T-helper 1 cell treated with Interleukin-12 subunit alpha and Interleukin-12 subunit beta and Interleukin-4 antibody, amounts not matched to agents 30 μg/mL and 1 μg/mL, for 36 hours (primary cell): Measurements from ENCODE around the gene KLF15.

Experiments
- H3K27ac Mint-ChIP-seq: one replicate; pipeline ENCODE4 v1.8.0; 2021; ENCODE audit warnings: mild to moderate bottlenecking, mixed read lengths
- H3K27me3 Mint-ChIP-seq: one replicate; pipeline ENCODE4 v1.8.0; 2021; ENCODE audit warnings: low read depth, mixed read lengths
- H3K36me3 Mint-ChIP-seq: one replicate; pipeline ENCODE4 v1.8.0; 2021; ENCODE audit warnings: low read depth, mixed read lengths
- H3K4me1 Mint-ChIP-seq: one replicate; pipeline ENCODE4 v1.8.0; 2021; ENCODE audit warnings: low read depth, mixed read lengths
- H3K4me3 Mint-ChIP-seq: one replicate; pipeline ENCODE4 v1.8.0; 2021; ENCODE audit warnings: mild to moderate bottlenecking, moderate library complexity, mixed read lengths
- H3K9me3 Mint-ChIP-seq: one replicate; pipeline ENCODE4 v1.8.0; 2021; ENCODE audit warnings: mixed read lengths

Gene KLF15

DNA sequence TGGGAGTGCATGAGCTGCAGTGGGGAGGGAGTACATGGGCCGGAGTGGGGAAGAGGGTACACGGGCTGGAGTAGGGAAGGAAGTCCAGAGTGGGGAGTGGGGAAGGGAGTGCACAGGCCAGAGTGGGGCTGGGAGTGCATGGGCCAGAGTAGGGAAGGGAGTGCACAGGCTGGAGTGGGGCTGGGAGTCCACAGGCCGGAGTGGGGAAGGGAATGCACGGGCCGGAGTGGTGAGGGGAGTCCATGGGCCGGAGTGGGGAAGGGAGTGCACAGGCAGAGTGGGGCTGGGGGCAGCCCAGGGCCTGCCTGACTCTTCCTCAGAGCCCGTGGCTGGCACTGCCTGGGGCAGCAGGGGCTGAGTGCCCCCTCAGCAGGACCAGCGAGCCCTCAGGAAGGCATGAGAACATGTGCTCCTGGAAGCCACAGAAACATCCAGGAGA is 40.7 kb downstream of the KLF15 start:
- no peaks in the 10 kb centered on the region for H3K36me3 Mint-ChIP-seq
- no peak overlapping the region for H3K4me3 Mint-ChIP-seq
- H3K27me3 Mint-ChIP-seq = no peaks in the 10 kb centered on the region
- no peaks in the 10 kb centered on the region for H3K9me3 Mint-ChIP-seq
- no peak overlapping the region for H3K27ac Mint-ChIP-seq
- H3K4me1 Mint-ChIP-seq = no peaks in the 10 kb centered on the region

DNA sequence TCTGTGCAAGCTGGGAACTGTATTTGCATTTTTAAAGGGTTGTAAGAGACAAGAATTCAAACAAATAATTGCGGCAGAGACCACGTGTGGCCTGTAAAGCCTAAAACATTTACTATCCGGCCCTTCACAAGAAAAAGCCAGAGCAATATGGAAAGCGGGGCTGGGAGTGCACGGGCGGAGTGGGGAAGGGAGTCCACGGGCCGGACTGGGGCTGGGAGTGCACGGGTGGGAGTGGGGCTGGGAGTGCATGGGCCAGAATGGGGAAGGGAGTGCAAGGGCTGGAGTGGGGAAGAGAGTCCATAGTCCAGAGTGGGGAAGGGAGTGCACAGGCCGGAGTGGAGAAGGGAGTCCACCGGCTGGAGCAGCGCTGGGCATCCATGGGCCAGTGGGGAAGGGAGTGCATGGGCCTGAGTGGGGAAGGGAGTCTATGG is 41.2 kb downstream of the KLF15 start:
- Mint-ChIP-seq H3K27me3 (no peaks in the 10 kb centered on the region), H3K4me1 (no peaks in the 10 kb centered on the region), H3K36me3 (no peaks in the 10 kb centered on the region), H3K4me3 (no peak overlapping the region), H3K9me3 (no peaks in the 10 kb centered on the region), H3K27ac (no peak overlapping the region)

DNA sequence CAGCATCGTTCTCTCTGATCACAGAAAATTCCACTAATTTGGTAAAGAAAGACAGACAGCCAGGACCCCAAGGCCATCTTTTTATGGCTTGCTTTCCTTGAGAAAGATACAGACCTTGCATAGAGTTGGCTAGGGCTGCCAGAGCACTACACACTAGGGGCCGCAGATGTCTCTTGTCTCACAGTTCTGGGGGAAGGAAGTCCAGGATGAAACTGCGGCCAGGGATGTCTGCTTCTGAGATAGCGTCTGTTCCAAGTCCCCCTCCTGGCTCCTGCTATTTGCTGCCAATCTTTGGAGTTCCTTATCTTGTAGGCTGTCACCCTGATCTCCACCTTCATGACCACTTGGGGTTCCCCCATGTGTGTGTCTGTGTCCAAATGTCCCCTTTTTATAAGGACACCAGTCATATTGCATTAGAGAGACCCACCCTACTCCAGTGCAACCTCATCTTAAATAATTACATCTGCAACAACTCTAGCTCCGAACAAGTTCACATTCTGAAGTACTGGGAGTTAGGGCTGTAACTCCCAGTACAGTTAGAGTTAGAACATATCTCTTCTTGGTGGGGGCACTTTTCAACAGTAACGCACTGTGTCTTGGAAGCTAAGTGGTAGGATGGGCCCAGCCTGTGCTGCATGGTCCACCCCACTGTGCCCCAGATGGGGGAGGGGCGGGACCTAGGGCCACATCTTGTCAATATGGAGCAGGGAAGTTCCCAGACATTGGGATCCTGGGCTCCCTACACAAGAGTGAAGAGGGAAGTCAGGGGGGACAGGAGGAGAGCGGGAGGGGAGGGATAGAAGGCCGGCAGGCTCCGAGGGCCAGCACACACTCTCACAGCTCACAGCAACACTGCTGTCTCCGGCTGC is 42.2 kb downstream of the KLF15 start:
- Mint-ChIP-seq H3K9me3 (no peaks in the 10 kb centered on the region), H3K36me3 (no peaks in the 10 kb centered on the region), H3K27me3 (no peaks in the 10 kb centered on the region), H3K4me3 (no peak overlapping the region), H3K4me1 (no peaks in the 10 kb centered on the region), H3K27ac (no peak overlapping the region)

DNA sequence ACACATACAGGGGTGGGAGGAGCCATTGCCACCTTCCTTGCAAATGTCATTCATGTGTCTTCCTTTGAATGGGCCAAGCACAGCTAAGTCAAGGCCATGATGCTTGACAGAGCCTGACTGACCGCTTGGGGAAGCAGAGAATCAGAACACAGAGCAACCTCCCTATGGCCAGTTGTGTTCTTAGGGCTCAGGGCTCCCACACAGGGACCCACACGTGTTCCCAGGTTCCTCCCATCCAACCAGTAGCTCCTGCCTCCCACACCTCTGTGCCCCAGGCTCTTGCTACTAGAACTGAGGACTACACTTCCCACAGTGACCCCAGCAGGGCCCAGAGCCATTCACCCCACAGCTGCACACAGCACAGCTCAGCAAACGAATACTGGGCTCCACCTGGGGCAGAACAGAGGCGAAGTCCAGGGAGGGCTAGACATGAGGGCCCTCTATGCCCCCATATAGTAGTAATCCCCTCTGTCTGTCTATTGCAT is 42.9 kb downstream of the KLF15 start:
- no peak overlapping the region for H3K27ac Mint-ChIP-seq

DNA sequence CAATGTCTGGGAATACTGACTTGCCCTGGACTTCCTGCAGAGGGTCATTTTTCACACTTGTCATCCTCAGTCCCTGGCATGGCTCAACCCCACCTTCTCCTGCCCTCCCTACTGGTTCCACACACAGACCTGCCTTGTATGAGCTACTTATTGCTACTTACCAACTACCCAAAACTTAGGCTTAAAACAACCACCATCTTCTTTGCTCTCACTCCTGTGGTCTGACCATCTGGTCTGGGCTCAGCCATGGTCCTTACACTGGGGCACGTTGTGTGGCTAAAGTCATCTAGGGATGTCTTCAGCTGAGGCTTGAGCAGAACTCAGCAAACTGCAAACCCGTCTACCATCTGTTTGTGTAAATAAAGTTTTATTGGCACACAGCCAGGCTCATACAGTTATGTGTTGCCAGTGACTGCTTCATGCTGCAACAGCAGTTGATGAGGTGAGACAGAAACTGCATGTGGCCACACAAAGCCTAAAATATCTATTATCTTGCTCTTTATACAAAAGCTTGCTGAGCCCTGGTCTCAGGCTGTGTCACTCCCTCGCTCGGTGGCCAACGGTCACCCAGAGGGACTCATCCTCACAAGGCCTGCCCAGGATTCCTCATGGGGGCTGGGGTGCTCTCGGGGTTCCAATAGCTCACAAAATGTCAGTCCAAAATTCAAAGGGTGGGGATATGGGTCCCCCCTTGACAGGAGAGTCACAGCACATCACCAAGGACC is 43.5 kb downstream of the KLF15 start:
- H3K4me3 Mint-ChIP-seq = no peak overlapping the region
- no peaks in the 10 kb centered on the region for H3K36me3 Mint-ChIP-seq
- H3K27me3 Mint-ChIP-seq = no peaks in the 10 kb centered on the region

More for the DNA sequence above, 42.9 kb downstream of the KLF15 start:
- Mint-ChIP-seq H3K4me1 (no peaks in the 10 kb centered on the region), H3K9me3 (no peaks in the 10 kb centered on the region), H3K4me3 (no peak overlapping the region), H3K36me3 (no peaks in the 10 kb centered on the region), H3K27me3 (no peaks in the 10 kb centered on the region)

DNA sequence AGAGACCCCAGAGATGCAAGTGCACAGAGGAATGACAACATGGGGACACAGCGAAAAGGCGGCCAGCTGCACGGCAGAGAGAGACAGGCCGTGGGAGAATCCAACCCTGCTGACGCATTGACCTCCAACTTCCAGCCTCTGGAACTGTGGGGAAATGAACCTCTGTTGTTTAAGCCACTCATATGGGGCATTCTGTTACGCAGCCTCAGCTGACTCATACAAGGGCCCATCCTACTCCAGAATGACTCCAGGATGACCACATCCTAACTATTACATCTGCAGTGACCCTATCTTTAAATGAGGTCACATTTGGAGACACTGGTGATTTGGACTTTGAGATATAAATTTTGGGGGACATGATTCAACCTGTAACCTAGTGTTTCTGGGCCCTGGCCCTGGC is 44.0 kb downstream of the KLF15 start:
- no peak overlapping the region for H3K27ac Mint-ChIP-seq
- no peaks in the 10 kb centered on the region for H3K4me1 Mint-ChIP-seq
- no peaks in the 10 kb centered on the region for H3K36me3 Mint-ChIP-seq
- H3K9me3 Mint-ChIP-seq = no peaks in the 10 kb centered on the region
- no peak overlapping the region for H3K4me3 Mint-ChIP-seq
- H3K27me3 Mint-ChIP-seq = no peaks in the 10 kb centered on the region

More for the DNA sequence above, 43.5 kb downstream of the KLF15 start:
- Mint-ChIP-seq H3K4me1 (no peaks in the 10 kb centered on the region), H3K9me3 (no peaks in the 10 kb centered on the region), H3K27ac (no peak overlapping the region)

DNA sequence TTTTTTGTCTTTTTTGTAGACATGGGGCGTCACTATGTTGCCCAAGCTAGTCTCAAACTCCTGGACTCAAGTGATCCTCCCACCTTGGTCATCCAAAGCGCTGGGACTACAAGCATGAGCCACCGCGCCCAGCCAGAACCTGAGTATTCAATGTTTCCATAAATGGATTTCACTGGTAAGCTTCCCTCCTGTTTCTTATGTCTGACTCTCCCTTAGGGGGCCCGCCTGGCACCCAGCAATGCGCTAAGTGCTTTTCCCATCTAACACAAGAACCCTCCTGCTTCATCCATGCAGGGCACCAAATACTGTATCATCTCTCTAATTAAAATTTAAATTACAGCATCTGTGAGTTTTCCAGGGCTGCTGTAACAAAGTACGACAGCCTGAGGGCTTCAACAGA is 44.9 kb downstream of the KLF15 start:
- Mint-ChIP-seq H3K9me3 (no peaks in the 10 kb centered on the region), H3K4me1 (no peaks in the 10 kb centered on the region), H3K27me3 (no peaks in the 10 kb centered on the region), H3K27ac (no peak overlapping the region), H3K36me3 (no peaks in the 10 kb centered on the region), H3K4me3 (no peak overlapping the region)

DNA sequence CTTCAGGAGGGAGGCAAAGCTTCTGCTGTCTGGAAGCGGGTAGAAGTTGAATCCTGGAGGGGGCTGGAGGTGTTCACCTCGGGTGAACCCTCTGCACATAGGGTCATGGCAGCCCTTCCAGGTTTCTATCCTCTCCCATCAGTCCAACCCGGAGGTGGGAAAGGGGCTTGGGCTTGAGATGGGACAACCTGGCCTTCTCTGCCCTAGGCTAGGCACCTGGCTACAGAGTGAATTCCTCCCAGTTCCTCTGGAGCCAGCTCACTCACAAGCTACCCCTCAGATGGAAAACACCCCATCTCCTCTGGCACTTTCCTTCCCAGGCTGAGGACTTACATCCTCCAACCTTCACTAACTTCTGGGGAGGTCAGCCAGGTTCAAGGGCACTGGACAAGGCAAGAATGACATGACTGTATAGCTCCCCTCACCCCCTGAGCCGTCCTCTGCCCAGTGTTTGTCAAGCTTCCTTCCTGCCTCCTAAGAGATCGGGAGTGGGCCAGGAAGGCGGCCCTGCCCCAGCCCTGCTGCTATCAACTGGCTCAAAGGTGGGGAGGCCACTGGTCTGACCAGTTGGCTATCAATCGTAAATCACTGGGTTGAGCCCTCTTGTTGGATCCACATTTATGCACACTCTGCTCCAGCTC is 45.8 kb downstream of the KLF15 start:
- Mint-ChIP-seq H3K27ac (no peak overlapping the region), H3K9me3 (no peaks in the 10 kb centered on the region), H3K4me1 (no peaks in the 10 kb centered on the region), H3K27me3 (no peaks in the 10 kb centered on the region), H3K36me3 (no peaks in the 10 kb centered on the region), H3K4me3 (no peak overlapping the region)

DNA sequence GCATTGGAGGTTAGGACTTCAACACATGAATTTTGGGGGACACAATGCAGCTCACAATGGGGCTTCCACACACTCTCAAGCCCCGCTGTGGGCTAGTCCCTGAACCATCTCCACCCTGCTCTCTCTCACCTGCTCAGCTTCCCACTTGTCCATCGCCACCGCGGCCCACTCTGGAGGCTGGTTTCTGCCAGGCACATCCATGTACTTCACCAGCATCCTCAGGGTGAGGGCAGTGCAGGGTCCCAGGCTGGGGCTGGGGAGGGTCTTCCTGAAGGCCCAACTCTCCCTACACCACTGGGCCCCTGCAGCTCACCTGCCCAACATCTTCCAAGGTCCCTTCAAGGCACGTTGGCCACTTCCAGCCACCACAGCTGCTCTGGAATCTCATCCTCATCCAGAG is 46.4 kb downstream of the KLF15 start:
- Mint-ChIP-seq H3K36me3 (no peaks in the 10 kb centered on the region), H3K27ac (no peak overlapping the region), H3K4me1 (no peaks in the 10 kb centered on the region), H3K9me3 (no peaks in the 10 kb centered on the region), H3K4me3 (no peak overlapping the region), H3K27me3 (no peaks in the 10 kb centered on the region)

DNA sequence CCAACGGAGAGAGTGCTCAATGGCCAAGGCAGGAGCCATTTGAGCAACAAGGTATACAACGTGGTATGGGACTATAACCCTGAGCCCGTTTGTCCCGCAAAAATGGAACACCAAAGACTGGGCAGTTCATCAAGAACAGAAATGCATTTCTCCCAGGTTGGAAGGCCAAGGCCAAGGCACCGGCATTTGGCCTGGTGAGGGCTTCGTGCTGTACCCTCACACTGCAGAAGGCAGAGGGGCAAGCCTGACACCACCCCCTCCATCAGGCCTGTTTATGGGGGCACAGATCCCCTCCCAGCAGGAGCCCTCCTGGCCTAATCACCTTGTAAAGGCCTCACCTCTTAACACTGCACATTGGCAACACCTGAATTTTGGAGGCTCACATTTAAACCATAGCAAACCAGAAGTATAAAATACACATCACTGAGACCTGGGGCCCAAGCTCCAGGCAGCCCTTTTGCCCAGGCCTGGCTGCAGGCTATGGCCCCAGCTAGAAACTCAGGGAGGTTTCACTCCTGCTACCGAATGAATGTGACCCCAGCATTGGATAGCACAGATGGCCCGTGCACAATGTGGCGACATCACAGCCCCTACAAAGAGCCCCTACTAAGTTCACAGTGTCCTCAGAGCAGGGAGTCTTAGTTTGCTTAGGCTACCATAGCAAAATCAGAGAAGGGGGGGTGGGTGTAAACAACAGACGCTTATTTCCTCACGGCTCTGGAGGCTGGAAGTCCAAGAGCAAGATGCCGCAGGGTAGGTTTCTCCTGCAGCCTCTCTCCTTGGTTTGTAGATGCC is 47.1 kb downstream of the KLF15 start:
- no peak overlapping the region for H3K27ac Mint-ChIP-seq
- H3K36me3 Mint-ChIP-seq = no peaks in the 10 kb centered on the region
- no peak overlapping the region for H3K4me3 Mint-ChIP-seq

DNA sequence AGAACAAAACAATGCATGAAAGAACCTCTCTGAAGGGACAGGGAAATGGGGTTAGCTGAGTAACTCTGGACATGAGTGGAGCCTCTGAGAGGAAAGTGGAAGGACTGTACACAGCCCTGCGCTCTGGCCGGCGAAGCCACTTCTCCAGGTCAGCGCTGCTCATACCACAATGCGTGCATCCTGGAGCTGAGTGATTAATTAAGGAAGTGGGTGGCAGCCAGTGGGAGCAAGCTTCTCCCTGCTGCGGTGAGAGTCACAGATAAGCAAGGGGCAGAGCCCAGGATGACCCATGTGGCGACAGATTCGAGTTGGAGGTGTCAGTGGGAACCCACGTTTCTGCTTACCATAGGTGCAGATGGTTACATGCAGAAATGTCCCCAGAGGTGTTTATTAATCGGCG is 48.0 kb downstream of the KLF15 start:
- Mint-ChIP-seq H3K27me3 (peaks cover 10% of the 10 kb centered on the region), H3K36me3 (no peaks in the 10 kb centered on the region), H3K4me1 (no peaks in the 10 kb centered on the region), H3K27ac (no peak overlapping the region), H3K9me3 (no peaks in the 10 kb centered on the region), H3K4me3 (no peak overlapping the region)

More for the DNA sequence above, 47.1 kb downstream of the KLF15 start:
- Mint-ChIP-seq H3K27me3 (peaks cover 5% of the 10 kb centered on the region), H3K9me3 (no peaks in the 10 kb centered on the region), H3K4me1 (no peaks in the 10 kb centered on the region)

DNA sequence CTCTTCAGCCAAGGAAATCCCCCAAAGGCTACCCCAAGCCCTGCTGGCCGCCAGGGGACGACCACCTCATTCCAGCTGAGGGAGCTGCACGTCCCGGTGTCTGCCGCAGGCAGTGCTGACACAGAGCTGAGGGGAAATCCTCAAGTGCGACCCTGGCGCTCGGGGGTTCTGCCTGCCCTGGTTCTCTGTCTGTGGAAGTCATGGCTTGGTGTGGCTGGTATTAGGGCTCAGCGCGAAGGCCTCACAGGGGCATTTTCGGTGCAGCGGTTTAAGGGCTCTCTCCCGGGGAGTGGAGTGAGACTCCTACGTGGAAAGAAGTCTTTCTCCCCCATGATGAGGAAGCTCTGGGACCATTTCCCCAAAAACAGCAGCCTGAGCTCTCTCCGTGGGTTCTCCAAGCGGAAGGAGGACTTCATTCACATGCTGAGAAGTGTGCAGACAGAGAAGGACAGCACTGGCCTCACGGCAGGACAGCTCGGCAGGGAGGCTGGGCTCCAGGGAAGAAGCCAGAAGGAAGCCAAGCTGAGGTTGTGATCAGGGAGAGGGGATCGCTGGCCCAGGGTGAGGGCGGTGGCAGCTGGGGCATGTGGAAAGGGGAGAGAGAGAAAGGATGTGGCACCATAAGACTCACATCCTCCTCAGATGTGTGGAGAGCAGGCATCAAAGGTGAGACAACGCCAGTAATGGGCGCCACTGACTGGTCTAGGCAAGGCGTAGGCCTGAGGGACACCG is 48.6 kb downstream of the KLF15 start:
- Mint-ChIP-seq H3K27me3 (peaks cover 10% of the 10 kb centered on the region), H3K9me3 (peaks cover 5% of the 10 kb centered on the region), H3K4me3 (no peak overlapping the region), H3K27ac (no peak overlapping the region), H3K36me3 (no peaks in the 10 kb centered on the region), H3K4me1 (no peaks in the 10 kb centered on the region)

DNA sequence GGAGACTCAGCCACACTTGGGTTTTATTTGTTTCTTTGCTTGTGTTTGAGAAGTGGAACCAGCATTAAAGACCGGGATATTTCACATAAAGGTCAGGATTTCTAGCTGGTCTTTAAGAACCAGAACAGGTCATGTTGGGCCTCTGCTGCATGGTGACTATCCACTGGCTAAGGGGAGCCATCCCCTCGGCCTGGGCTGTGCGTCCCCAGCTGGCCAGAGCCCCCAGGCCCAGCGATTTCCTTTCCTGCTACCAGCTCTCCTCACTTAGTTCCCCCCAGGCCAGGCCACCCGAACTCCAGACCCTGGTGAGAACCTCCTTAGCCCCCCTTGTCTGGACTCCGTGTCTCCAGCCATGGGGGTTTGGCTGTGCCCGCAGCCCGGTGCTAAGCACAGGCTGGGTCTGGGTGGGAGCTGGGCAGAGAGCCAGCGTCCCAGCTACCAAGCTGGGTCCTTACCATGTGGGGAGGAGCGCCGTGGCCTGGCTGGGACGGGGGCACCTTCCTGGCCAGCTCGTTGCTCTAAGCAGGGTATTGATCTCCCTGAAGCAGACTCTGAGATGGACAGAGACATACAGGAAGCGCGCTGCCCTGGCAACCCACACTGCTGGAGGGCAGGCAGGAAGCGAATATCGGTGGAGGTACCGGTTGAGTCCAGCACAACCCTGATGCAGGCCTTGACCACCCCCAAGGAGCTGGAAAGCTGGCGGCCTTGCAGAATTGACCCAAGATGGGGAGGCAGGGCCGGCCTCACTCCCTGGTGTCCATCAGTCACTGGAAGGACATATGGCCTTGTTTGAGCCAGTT is 49.4 kb downstream of the KLF15 start:
- Mint-ChIP-seq H3K27ac (no peak overlapping the region), H3K27me3 (peaks cover 13% of the 10 kb centered on the region), H3K36me3 (no peaks in the 10 kb centered on the region), H3K4me3 (no peak overlapping the region), H3K4me1 (no peaks in the 10 kb centered on the region), H3K9me3 (peaks cover 9% of the 10 kb centered on the region)
